T-cell (primary cell): Measurements from ENCODE around the gene TXNRD2. TPM values are rescaled to one million over a fixed set of nuclear protein-coding genes. Genes with fewer than 3 reads are reported as not detected.

Source experiments
- ATAC-seq, 4 experiments: fragments of 200-7000 bp in 3 of 4; fragments of 150-1000 bp in 1 of 4; cut with Tn5 transposase; replicated peaks in 1 of 4; 1 replicate in 3 of 4; 2 replicates in 1 of 4; pipeline ENCODE4 v1.10.0; 2021; ENCODE audit warnings: moderate library complexity in 3 of 4, mild to moderate bottlenecking in 2 of 4, moderate number of reproducible peaks in 1 of 4
- CTCF ChIA-PET, 2 donors: fragments of 300-600 bp; sonication (Branson Sonifier 250); formaldehyde crosslinking; loops; one replicate each; lab custom pipeline; 2022; ENCODE audit warnings: antibody characterized with exemption in 2 of 2; lab: Charles Lee
- POLR2A ChIA-PET, 2 donors: fragments of 300-600 bp; sonication (Branson Sonifier 250); formaldehyde crosslinking; loops; one replicate each; lab custom pipeline; 2022; ENCODE audit warnings: antibody characterized with exemption in 2 of 2; lab: Charles Lee
- DNase-seq, 35 experiments: peaks; one replicate each; pipeline versions ENCODE4 v3.0.0 to v3.0.0-alpha.2; 2013 to 2023
- H3K27ac ChIP-seq: one replicate; pipeline ENCODE4 v1.5.1; 2013; ENCODE audit warnings: low read length
- H3K27me3 ChIP-seq, 2 experiments: replicated peaks in 1 of 2; 1 replicate in 1 of 2; 2 replicates in 1 of 2; pipeline versions ENCODE4 v1.6.1 to v1.7.0; 2013; ENCODE audit warnings: low read length in 1 of 2, mixed read lengths in 1 of 2; ENCODE audit not compliant: control insufficient read depth in 2 of 2, insufficient read depth in 2 of 2; ENCODE audit errors: extremely low read depth in 1 of 2
- H3K36me3 ChIP-seq, 2 donors: 1 replicate in 1 of 2; 2 replicates in 1 of 2; pipeline versions ENCODE4 v1.6.1 to v1.7.0; 2013; ENCODE audit warnings: low read length in 1 of 2; ENCODE audit not compliant: control insufficient read depth in 2 of 2, insufficient read depth in 1 of 2; ENCODE audit errors: extremely low read depth in 1 of 2
- H3K4me1 ChIP-seq, 2 experiments: 1 replicate in 1 of 2; 2 replicates in 1 of 2; pipeline versions ENCODE4 v1.6.1 to v1.7.0; 2013; ENCODE audit warnings: low read length in 2 of 2, mixed read lengths in 1 of 2; ENCODE audit not compliant: insufficient read depth in 2 of 2, control insufficient read depth in 1 of 2; ENCODE audit errors: extremely low read depth in 1 of 2
- H3K4me3 ChIP-seq, 2 donors: 1 replicate in 1 of 2; 2 replicates in 1 of 2; pipeline versions ENCODE4 v1.5.1 to v1.7.0; 2013; ENCODE audit warnings: mild to moderate bottlenecking in 2 of 2, low read length in 1 of 2, moderate library complexity in 1 of 2; ENCODE audit not compliant: control insufficient read depth in 1 of 2; ENCODE audit errors: extremely low read depth in 1 of 2
- H3K9me3 ChIP-seq: 2 replicates; pipeline ENCODE4 v1.7.0; 2013
- H3K27ac Mint-ChIP-seq, 2 donors: one replicate each; pipeline ENCODE4 v1.8.0; 2020 to 2021; ENCODE audit warnings: mild to moderate bottlenecking in 2 of 2, mixed read lengths in 2 of 2
- H3K27me3 Mint-ChIP-seq, 2 donors: one replicate each; pipeline ENCODE4 v1.8.0; 2021 to 2022; ENCODE audit warnings: mixed read lengths in 2 of 2
- H3K36me3 Mint-ChIP-seq: one replicate; pipeline ENCODE4 v1.8.0; 2021; ENCODE audit warnings: mixed read lengths
- H3K4me1 Mint-ChIP-seq, 3 donors: one replicate each; pipeline ENCODE4 v1.8.0; 2020 to 2022; ENCODE audit warnings: mixed read lengths in 3 of 3, mild to moderate bottlenecking in 1 of 3
- H3K4me3 Mint-ChIP-seq, 3 donors: one replicate each; pipeline ENCODE4 v1.8.0; 2020 to 2022; ENCODE audit warnings: mild to moderate bottlenecking in 3 of 3, mixed read lengths in 3 of 3, moderate library complexity in 3 of 3
- H3K9me3 Mint-ChIP-seq, 3 donors: one replicate each; pipeline ENCODE4 v1.8.0; 2020 to 2022; ENCODE audit warnings: mixed read lengths in 3 of 3
- WGBS: methylation state at CpG from one replicate; pipeline ENCODE4 v1.1.5; 2013; ENCODE audit warnings: missing lambda C conversion rate; ENCODE audit not compliant: insufficient coverage; 5-methylcytosine and 5-hydroxymethylcytosine counted together
- total RNA-seq, 35 experiments: library from RNA in 6 of 35; stranded (reverse) in 6 of 35; fragments of 120-200 nt in 1 of 35; gene quantifications; one replicate each; pipeline versions ENCODE4 v1.2.1 to v1.2.4 and lab custom pipeline; 2013 to 2026

Gene TXNRD2
- total RNA-seq, 5 donors from 2014 or later (not counting 1 experiment from before 2014, with no cell fraction given), result 26.5 to 47.4 (median 28.7) TPM

GRCh38 chr22:19971276-19972124, 29.9 kb upstream of the TXNRD2 start:
- H3K27ac ChIP-seq, result no peak overlapping the region
- Mint-ChIP-seq H3K27me3 (no peaks in the 10 kb centered on the region), H3K9me3 (no peaks in the 10 kb centered on the region), H3K27ac (no peak overlapping the region), H3K36me3 (peaks cover 4% of the 10 kb centered on the region), H3K4me3 (no peak overlapping the region), H3K4me1 (peaks cover 12 to 22% (median 20%) of the 10 kb centered on the region in 3 donors)
- CTCF ChIA-PET, result interaction anchor here (0.9 to 1.3 kb wide), 2 partner anchors 157 to 158 kb away, joined by 4 read pairs; no protein-coding TSS in a partner anchor
- 57% methylated on average over 19 of the region's 28 CpGs for WGBS
- peak; percentile 48 to 56 (median 51) for ATAC-seq
- H3K4me1 ChIP-seq, result peaks cover 0 to 49% of the 10 kb centered on the region in 2 experiments
- no peak overlapping the region for H3K4me3 ChIP-seq
- DNase-seq, result peak in 7 of 35 experiments; percentile 18 to 43 (median 32)
- no peaks in the 10 kb centered on the region for H3K9me3 ChIP-seq
- POLR2A ChIA-PET, result no interaction called here
- peaks cover 7 to 17% of the 10 kb centered on the region in 2 donors for H3K36me3 ChIP-seq
- no peaks in the 10 kb centered on the region for H3K27me3 ChIP-seq

GRCh38 chr22:19970479-19971275, 29.1 kb upstream of the TXNRD2 start:
- H3K4me3 Mint-ChIP-seq, result peak overlapping the region in 1 of 3 donors; percentile 54
- 64% methylated on average over 16 of the region's 25 CpGs for WGBS
- H3K36me3 ChIP-seq, result peaks cover 11 to 17% of the 10 kb centered on the region in 2 donors
- no peaks in the 10 kb centered on the region for H3K27me3 ChIP-seq
- H3K9me3 ChIP-seq, result no peaks in the 10 kb centered on the region
- DNase-seq (peak; percentile 43 to 85 (median 73)), ATAC-seq (peak; percentile 76 to 84 (median 78))
- H3K27me3 Mint-ChIP-seq, result no peaks in the 10 kb centered on the region
- H3K4me1 ChIP-seq, result peaks cover 0 to 50% of the 10 kb centered on the region in 2 experiments
- peaks cover 4% of the 10 kb centered on the region for H3K36me3 Mint-ChIP-seq
- no peaks in the 10 kb centered on the region for H3K9me3 Mint-ChIP-seq
- H3K27ac ChIP-seq, result no peak overlapping the region
- peaks cover 12 to 22% (median 20%) of the 10 kb centered on the region in 3 donors for H3K4me1 Mint-ChIP-seq
- no peak overlapping the region for H3K27ac Mint-ChIP-seq
- ChIA-PET POLR2A (interaction anchor here in 1 of 2 donors (0.6 kb wide), 1 partner anchor 12 kb away, joined by 3 read pairs; no protein-coding TSS in a partner anchor), CTCF (interaction anchor here (0.5 to 1.3 kb wide), 7 partner anchors 12 to 159 kb away, joined by 3 to 5 read pairs (median 4); no protein-coding TSS in a partner anchor)
- H3K4me3 ChIP-seq, result no peak overlapping the region

GRCh38 chr22:19970031-19970478, 28.4 kb upstream of the TXNRD2 start:
- H3K36me3 Mint-ChIP-seq, result peaks cover 4% of the 10 kb centered on the region
- H3K9me3 ChIP-seq, result no peaks in the 10 kb centered on the region
- no peaks in the 10 kb centered on the region for H3K9me3 Mint-ChIP-seq
- no peaks in the 10 kb centered on the region for H3K27me3 Mint-ChIP-seq
- no peaks in the 10 kb centered on the region for H3K27me3 ChIP-seq
- ChIA-PET POLR2A (interaction anchor here in 1 of 2 donors (0.6 kb wide), 1 partner anchor 12 kb away, joined by 3 read pairs; no protein-coding TSS in a partner anchor), CTCF (interaction anchor here (0.5 to 1.1 kb wide), 3 partner anchors 11 to 152 kb away, joined by 3 to 5 read pairs (median 4); no protein-coding TSS in a partner anchor)
- H3K27ac ChIP-seq, result no peak overlapping the region
- ATAC-seq, result no peak
- H3K4me3 ChIP-seq, result no peak overlapping the region
- H3K4me1 ChIP-seq, result peaks cover 0 to 43% of the 10 kb centered on the region in 2 experiments
- H3K4me3 Mint-ChIP-seq, result no peak overlapping the region
- DNase-seq, result no peak
- WGBS, result 86% methylated on average over 9 of the region's 9 CpGs
- no peak overlapping the region for H3K27ac Mint-ChIP-seq
- peaks cover 11 to 17% of the 10 kb centered on the region in 2 donors for H3K36me3 ChIP-seq
- H3K4me1 Mint-ChIP-seq, result peaks cover 12 to 17% (median 16%) of the 10 kb centered on the region in 3 donors

- Histone ChIP-seq H3K4me3 (no peak overlapping the region), H3K27me3 (no peaks in the 10 kb centered on the region), H3K36me3 (peaks cover 11 to 17% of the 10 kb centered on the region in 2 donors), H3K9me3 (no peaks in the 10 kb centered on the region), H3K27ac (no peak overlapping the region), H3K4me1 (peaks cover 0 to 38% of the 10 kb centered on the region in 2 experiments)
- 89% methylated on average over 11 of the region's 11 CpGs for WGBS
- Mint-ChIP-seq H3K4me1 (peaks cover 12 to 13% (median 12%) of the 10 kb centered on the region in 3 donors), H3K27ac (no peak overlapping the region), H3K4me3 (no peak overlapping the region), H3K27me3 (no peaks in the 10 kb centered on the region), H3K9me3 (no peaks in the 10 kb centered on the region), H3K36me3 (peaks cover 7% of the 10 kb centered on the region)
- DNase-seq (no peak), ATAC-seq (no peak)
- ChIA-PET POLR2A (interaction anchor here in 1 of 2 donors (0.6 kb wide), 1 partner anchor 885 kb away, joined by 4 read pairs; no protein-coding TSS in a partner anchor), CTCF (interaction anchor here in 1 of 2 donors (1.0 kb wide), 1 partner anchor 160 kb away, joined by 3 read pairs; no protein-coding TSS in a partner anchor)
Observed at GRCh38 chr22:19969141-19969928, 27.7 kb upstream of the TXNRD2 start.

- no peak overlapping the region for H3K27ac Mint-ChIP-seq
- CTCF ChIA-PET, result interaction anchor here in 1 of 2 donors (1.0 kb wide), 1 partner anchor 161 kb away, joined by 3 read pairs; no protein-coding TSS in a partner anchor
- Histone ChIP-seq H3K4me3 (no peak overlapping the region), H3K27ac (no peak overlapping the region), H3K27me3 (no peaks in the 10 kb centered on the region), H3K9me3 (no peaks in the 10 kb centered on the region), H3K4me1 (peaks cover 0 to 29% of the 10 kb centered on the region in 2 experiments), H3K36me3 (peaks cover 19% of the 10 kb centered on the region in 2 donors)
- ATAC-seq (no peak), DNase-seq (no peak)
- H3K36me3 Mint-ChIP-seq, result peaks cover 7% of the 10 kb centered on the region
- H3K4me1 Mint-ChIP-seq, result peaks cover 12 to 13% (median 12%) of the 10 kb centered on the region in 3 donors
- WGBS, result 93% methylated on average over 15 of the region's 18 CpGs
- no peaks in the 10 kb centered on the region for H3K27me3 Mint-ChIP-seq
- no peak overlapping the region for H3K4me3 Mint-ChIP-seq
- POLR2A ChIA-PET, result interaction anchor here in 1 of 2 donors (0.6 kb wide), 1 partner anchor 884 kb away, joined by 4 read pairs; no protein-coding TSS in a partner anchor
- H3K9me3 Mint-ChIP-seq, result no peaks in the 10 kb centered on the region
Observed at GRCh38 chr22:19968450-19968891, 26.9 kb upstream of the TXNRD2 start.
